Measurements from ENCODE around the gene PIEZO2.
"Not testable (repeated sequence)": the region's sequence is repeated elsewhere in the genome, so short reads cannot be mapped to it uniquely, and the experiment has no call there.

Gene PIEZO2

DNA sequence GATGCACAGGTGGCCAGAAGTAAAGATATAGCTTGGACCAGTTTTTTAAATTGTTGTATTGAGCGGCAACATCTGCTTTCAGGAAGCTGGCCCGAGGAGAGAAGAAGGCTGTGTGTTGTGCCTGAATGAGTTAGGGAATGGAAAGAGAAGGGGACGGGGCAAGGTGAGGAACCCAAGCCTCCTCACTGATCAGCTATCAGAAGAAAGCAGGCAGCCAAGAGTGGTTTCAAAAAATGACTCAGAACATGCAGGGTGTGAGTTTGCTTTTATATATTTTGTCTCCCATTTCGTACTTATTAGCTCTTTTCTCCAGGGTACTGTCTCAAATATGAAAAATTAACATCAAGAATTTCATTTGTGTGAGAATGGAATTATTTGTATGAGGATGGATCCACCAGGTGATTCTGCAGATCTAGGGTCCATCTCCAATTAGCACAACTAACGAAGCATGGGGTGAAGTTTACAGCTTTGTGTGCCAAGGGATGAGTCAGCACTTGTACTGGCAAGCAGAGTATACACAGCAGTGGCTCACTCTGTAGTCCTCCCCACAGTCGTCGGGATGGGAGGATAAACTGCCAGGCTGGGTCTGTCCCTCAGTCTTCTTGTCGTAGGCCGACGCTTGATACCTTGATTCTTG is 175.7 kb downstream of the PIEZO2 start:
- no peak for DNase-seq (ENCODE audit: low read depth)

DNA sequence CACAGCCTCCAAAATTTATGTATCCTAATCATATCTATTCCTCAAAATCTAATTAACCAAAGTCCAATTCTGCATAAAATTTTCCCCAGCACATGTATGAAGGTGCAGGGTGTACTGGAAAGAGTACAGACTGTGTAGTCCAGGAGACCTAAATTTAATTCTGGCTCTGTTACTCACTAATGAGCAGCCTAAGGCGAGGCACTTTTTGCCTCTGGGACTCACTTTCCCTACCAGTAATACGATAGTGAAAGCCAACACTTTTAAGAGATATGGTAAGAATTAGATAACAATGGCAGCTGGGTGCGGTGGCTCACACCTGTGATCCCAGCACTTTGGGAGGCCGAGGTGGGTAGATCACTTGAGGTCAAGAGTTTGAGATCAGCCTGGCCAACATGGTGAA is 177.7 kb downstream of the PIEZO2 start:
- DNase-seq (ENCODE audit: low read depth), result no peak

DNA sequence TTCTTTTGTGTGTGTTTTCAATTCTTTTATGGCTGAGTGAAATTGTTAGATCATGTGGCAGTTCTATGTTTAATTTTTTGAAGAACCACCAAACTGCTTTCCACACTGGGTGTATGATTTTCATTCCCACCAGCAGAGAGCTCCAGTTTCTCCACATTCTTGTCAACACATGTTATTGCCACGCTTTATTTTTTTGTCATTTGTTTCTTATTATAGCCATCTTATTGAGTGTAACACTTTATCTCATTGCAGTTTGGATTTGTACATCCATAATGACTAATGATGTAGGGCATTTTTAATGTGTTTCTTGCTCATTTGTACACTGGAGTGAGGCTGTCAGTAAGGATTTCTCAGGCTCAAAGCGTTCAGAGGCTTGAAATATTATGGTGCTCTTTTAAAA is 184.2 kb downstream of the PIEZO2 start:
- DNase-seq (ENCODE audit: low read depth), result no peak

DNA sequence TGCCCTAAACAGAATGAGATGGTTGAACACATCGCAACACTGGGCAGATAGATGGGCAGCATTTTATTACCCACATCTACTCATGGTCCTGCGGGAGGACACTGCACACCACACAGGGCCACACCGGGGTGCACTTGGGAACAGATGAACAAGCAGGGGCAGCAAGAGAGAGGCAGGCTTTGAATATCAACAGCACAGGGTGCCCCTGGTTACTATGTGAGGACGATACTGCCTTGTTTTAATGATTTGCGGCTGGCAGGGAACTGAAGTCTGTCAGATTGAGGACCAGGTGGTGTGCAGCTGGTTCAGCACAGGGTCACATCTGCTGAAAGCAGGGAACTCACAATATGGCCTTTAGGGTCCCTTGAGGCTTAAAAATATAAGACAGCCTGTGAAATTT is 195.7 kb downstream of the PIEZO2 start:
- no peak for DNase-seq (ENCODE audit: low read depth)

DNA sequence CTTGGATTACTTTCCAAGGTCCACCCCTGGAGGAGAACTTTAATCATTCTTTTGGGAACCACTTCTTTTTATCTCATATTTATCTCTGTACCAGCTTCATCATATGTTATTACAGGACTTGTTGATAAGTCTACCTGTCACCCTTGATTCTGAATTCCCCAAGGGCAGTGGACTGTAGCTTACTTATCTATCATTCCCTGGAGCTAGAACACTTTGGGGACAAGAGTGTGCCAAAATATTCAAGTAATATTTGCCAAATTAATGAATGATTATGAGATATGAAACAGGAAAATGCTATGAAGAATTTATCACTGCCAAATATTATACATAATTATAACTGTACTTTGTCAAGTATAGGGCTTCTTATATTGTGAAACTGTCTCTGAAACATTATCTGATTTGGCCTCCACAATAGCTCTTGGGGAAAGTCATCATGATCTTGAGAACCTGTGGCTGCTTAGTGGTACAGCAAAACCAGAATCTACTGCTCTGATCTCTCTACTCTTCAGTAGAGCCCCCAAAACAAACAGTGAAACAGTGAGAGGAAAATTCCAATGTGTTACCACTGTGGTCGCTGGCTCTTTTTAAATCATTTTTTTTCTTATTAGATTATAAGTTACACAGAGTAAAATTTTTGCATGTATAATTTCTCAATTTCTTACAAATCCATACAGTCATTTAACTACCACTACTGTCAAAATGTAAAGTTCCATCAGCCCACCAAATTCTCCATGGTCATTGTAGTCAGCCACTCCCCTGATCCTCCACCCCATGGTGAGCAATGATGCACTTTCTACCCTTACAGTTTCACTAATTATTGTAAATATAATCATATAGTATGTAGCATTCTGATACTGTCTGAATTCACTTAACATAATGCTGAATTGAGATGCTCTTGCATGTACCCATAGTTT is 197.5 kb downstream of the PIEZO2 start:
- no peak for DNase-seq (ENCODE audit: low read depth)

DNA sequence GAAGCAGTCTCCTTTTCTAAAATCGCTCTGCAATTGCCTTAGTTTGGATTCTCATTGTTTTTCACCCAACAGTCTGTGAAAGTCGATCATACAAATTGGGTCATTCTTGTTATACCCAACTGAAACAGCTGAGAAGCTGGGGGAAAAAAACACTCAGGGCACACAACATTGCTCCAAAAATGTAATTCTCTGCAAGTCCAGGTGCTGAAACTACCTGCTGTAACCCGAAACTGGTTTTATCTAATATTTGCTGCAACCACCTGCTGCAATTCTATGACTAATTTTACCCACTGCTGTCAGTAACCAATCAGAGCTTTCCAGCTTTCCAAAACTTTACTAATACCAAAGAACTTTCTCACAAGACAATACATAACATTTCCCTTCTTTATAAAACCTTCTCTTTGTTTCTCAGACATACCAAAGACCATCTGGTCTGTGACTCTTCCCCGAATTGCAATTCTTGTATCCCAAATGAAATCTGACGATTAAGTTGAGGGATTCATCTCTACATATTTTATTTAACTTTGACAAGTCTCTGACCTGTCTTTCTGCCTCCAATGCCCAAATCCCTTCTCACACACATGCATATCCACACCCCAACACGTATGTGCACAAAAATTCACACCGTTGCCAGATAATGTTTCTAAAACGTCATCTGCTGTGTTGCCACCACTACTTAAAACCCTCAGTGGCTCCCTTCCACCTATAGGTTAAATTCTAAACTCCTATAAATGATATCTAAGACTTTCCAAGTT is 198.3 kb downstream of the PIEZO2 start:
- no peak for DNase-seq (ENCODE audit: low read depth)

DNA sequence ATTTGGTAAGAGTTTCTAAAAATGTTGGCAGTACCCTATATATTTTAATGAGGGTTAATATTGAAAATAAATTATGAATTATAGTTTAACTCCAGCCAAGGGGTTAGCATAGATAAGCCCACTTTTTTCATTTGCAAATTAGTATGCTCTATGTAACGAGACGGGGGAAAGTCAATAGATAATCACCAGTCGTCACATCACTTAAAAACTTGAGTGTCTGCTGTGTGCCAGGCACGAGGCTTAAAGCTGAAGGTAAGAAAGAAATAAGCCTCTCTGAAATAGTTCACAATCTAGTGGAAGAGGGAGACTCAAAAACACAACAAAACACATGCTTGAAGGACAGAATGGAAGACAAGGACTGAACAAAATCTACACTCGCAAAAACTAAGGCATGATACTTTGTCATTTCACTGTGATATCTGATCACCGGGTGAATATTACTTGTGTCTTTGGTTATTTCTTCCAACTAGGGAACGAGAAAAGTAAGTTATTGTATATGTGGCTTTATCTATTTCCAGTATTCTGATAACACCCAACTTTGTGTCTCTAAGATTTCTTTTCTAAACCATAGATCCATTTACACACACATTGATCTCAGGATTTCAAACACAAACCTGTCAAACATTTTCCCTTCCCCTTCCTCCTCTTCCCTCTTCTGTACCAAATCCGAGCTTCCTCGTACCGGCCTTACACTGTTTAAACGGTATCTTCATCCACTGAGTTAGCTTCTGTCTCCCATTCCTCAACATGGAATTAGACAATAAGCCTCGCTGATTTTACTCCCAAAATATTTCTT is 199.1 kb downstream of the PIEZO2 start:
- no peak for DNase-seq (ENCODE audit: low read depth)

DNA sequence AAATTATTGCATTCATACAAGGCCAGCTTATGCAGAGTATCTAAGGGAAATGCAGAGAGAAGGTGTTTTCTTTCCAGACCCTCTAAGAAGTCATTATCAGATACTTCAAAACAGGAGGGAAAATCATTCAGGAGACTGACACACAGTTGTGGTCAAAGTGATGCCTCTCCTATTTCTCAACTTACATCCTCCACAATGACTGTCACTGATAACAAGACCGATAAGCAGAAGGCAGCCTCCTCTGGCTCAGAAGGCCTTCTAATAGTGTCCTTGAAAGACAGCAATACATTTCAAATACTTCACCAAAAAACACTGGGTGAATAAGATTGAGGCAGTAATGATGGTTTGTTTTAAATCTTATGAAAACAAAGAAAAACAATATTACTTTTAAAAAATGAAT is 199.7 kb downstream of the PIEZO2 start:
- no peak for DNase-seq (ENCODE audit: low read depth)

DNA sequence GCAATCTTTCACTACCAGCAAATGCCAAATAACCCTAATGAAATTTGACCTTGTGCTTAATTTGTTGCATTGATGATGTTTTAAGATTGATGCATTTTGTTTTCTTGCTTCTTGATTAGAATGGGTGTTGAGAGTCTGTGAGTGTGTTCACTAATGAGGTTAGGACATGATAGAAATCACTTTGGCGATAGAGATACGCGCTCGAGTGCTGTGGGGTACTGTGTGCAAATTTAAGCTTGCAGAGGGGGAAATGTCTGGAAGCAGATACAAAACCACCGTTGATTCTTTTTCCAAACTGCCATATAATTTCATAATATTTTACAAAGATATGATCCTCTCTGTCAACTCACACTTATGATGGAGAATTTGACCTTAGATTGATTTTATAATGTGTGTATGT is 200.9 kb downstream of the PIEZO2 start:
- no peak for DNase-seq (ENCODE audit: low read depth)

DNA sequence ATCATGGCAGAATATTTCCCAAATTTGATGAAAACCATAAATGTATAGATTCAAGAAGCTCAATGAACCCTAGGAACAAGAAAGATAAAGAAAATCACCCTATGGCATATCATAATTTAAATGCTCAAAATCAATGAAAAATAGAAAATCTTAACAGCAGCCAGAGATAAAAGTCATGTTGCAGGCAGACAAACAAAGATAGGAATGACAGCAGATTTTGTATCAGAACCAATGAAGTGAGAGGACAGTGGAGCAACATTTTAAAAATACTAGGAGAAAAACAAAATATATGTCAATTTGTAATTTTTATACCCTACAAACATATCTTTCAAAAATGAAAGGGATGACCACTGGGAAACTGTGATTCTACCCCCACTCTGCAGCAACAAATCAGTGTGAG is 203.3 kb downstream of the PIEZO2 start:
- DNase-seq (ENCODE audit: low read depth), result no peak

DNA sequence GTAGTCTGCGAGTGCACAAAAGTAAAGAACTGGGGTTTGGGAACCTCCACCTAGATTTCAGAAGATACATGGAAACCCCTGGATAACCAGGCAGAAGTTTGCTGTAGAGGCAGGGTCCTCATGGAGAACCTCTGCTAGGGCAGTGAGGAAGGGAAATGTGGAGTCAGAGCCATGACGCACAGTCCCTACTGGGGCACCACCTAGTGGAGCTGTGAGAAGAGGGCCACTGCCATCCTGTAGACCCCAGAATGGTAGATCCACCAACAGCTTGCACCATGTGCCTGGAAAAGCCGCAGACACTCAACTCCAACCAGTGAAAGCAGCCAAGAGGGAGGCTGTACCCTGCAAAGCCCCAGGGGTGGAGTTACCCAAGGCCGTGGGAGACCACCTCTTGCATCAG is 206.4 kb downstream of the PIEZO2 start:
- no peak for DNase-seq (ENCODE audit: low read depth)

DNA sequence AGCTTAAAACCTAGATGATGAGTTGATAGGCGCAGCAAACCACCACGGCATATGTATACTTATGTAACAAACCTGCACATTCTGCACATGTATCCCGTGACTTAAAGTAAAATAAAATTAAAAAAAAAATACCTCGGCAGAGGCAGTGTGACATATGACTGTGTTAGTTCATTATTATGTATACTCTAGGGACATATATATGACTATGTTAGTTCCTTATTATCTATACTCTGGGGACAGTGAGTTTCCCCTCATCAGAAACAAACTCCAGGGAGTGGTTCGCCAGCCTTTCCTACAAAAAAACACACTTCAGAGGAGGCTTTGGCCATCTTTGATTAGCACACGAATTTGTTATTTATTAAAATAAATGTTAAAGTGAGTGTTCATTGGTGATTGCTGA is 209.5 kb downstream of the PIEZO2 start:
- DNase-seq (ENCODE audit: low read depth), result no peak

DNA sequence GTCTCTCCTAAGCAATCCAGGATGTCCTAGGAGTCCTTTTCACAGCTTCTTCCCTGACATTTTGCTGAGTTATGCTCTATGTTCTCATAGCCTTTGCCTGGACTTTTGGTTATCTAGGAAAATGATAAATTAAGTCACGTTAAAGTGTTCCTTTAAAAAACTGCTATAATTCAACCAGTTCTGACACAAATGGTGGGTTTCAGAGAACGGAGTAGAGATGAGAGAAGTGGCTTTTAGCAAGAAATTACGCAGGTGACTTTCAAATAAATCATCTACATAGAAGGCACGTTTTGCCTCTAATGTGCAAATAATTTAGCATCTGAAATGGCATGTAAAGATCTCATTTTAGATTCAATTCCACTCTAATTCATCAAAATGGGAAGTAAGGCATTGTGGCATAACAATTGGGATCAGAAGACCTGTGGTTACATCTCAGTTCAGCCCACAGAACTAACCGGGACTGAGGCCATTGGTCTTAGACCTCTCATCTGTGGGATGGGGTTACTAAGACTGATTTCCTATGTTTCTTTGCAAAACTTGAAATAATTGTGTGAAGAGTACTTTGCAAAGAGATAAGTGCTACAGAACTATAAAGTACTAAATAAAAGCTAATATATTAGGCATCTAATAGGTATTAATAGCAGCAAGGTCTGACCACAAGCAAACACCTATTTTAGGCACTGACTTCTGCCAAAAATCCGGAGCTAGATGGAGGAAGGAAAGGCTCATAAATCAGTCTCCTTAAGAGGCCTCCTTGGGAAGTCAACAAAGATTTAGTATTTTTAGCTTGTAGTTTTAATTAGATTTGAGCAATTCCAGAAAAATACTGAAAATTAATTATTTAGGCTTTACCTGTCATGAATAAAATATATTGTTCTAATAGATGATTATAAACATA is 211.4 kb downstream of the PIEZO2 start:
- no peak for DNase-seq (ENCODE audit: low read depth)

DNA sequence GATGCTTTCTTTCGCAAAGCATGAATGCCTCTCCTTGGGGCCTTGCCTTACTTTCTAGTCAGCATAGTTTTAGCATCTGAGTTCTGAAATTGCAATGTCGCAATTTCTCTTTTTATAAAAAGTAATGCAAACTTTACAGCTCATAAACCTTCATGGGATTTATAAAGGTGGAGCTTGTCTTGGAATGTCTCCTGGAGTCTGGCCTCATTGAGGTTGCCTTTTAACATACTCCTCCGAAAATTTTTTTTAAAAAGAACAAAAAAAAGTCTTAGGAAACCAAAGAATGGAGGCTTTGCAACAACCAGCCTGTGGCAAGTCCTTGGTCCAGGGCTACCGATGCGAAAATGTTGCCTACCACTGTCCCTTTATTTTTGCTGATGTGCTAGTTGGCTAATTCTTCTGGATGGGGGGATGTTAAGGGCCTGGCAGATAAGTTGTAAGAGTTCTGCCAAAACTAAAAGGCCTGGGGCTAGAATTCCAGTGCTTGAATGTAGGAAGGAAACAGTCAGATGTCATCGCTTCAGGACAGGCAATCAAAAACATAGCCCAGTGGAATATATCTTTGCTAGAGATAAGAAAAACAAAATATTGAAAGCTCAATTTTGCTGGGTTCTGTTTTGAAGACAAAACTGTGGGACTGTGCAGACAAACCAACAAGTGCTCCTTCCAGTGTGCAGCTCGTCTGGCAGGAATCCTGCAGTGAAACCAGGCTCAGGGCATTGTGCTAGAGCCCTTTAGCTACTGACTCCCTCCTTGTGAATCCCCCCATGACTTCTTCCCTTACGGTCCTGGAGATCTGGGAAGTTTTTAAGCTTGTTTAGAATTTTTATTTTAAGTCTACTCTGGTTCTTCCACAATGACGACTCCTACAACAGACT is 213.0 kb downstream of the PIEZO2 start:
- DNase-seq (ENCODE audit: low read depth), result no peak

DNA sequence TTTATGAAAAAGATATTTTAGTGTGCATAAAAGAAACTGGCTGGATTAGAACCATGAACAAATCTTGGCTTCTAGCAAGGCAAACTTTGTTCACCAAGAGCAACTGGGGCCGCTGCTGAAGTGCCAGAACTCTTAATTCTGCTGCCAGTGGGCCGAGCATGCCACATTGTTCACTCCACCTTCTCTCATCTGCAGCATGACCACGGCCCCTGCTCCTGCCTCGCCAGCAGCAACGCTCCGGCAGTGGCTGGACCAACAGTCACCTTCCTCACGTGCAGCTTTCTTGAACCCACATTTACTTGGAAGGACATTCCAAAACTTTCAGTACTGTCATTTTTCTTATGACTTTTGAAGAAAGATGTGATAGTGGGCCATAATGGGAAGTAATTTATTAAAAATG is 213.8 kb downstream of the PIEZO2 start:
- no peak for DNase-seq (ENCODE audit: low read depth)

DNA sequence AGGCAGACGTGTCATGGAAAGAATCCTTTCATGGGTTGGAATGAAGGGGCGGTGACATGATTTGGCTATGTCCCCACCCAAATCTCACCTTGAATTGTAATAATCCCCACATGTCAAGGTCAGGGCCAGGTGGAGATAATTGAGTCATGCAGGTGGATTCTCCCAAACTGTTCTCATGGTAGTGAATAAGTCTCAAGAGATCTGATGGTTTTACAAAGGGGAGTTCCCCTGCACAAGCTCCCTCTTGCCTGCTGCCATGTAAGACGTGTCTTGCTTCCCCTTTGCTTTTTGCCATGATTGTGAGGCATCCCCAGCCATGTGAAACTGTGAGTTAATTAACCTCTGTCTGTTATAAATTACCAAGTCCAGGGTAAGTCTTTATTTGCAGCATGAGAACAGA is 215.7 kb downstream of the PIEZO2 start:
- not testable (repeated sequence) for DNase-seq (ENCODE audit: low read depth)

DNA sequence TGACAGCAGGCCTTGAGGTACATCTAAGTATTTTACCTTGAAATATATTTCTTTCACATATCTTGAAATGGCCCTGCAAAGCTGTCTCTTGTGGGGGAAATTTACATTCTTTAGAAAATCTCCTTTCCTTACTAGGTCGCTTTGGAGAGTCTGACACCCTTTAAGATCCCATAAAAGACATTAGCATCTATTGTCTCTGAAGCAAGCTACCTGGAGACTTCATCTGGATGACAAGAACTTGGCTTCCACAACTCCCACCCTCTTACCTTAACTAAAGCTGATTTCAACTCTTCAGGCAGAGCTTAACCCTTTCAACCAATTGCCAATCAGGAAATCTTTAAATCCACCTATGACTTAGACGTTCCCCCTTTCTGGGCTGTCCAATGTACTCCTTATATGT is 219.3 kb downstream of the PIEZO2 start:
- no peak for DNase-seq (ENCODE audit: low read depth)

DNA sequence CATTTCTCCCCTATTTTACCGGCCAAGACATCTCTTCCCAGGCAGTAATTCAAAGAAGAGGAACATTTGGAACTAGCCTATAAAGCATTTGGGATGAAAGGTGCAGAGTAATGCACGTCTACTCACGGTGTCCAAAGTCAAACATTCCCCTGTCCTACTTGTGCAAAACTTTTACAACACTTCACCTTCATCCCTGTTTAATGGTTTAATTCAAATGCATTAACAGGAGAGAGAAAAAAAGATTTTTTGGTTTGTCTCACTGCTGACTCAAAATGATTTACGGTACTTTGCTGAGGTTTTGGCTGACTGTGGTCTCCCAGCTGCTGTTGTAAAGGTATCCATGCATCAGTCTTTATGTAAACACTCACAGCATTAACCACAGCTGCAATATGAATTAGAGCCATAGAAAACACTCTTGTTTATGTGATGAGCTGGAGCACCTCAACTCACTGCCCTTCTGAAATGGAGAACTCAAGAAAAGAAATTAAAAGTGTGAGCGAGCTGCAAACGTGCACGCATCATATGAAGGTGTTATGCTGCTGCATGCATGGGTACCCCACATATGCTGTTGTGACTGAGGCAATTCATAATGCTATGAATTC is 220.5 kb downstream of the PIEZO2 start:
- no peak for DNase-seq (ENCODE audit: low read depth)

DNA sequence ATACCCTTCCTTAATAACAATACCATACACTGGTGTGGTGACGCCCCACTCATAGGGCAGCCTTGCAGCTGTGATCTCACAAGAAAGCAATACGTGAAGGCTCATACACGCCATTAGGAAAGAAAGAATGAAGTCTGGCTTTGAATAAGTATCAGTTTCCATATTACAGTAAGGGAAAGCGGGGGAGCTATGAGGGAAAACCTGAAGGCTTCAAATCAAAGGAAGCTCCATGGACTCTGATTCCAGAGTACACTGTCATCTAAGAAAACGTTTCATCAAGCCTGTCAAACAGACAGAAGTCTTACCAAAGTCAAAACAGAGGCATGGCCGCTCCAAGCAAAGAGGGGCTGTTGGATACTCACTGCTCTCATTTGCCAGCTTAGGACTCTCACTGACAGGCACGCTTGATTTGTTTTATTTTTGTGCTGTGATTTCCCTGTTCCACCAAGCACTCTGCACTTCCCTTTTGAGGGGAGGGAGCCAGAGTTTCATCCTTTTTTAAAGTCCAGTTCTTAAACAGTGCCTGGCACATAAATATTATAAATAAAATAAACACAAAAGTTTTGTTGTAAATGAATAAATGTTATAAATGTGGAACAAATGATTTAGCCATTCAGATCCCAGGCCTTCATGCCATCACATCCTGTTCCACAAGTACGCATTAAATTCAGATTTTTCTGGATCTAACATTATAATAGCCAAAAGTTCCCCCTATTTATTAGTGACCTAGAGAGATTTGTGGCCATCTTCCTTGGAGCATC is 221.2 kb downstream of the PIEZO2 start:
- no peak for DNase-seq (ENCODE audit: low read depth)

Data from fibroblast of gingiva (primary cell).